ENCODE results near the gene CHCHD3.

The CHCHD3 gene

DNA sequence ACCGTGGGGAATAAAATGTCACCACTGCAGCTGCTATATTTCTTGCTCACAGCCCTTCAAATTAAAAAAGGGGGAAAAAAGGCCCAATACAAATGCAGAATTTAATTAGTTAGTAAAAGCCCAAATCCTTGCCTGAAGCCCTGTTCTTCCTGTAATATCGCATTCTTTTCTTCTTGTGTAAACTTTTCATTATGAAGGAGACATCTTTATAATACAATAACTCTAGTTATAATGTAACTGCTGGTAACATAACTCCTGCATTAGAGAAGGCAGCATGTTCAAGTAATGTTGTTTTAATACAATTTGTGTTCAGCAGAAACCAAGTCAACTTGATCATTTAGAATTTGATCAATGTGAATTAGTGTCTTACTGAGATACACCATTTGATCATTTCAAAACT lies 250.9 kb downstream of the CHCHD3 start:
- in situ Hi-C loops (cut with MboI; ENCODE audit: low sequenced_read_pairs): no loop called here

DNA sequence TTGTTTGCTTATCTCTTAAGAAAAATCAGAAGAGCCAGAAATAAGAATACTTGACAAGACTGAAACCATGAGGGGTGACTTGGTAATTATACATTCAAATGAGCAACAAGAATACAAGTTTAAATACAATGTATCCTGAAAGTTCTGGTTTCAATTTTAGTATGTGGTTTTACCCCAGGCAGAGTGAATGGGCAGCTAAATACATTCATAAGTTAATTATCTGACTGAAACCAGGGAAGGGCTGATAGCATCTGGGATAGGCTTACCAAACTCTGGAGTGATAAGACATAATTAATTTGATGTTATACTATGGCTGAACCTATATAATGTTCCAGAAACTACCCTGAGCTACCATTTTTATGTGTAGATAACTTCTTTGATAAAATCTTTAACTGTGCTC lies 253.4 kb downstream of the CHCHD3 start:
- in situ Hi-C loops (cut with MboI; ENCODE audit: low sequenced_read_pairs): no loop called here

DNA sequence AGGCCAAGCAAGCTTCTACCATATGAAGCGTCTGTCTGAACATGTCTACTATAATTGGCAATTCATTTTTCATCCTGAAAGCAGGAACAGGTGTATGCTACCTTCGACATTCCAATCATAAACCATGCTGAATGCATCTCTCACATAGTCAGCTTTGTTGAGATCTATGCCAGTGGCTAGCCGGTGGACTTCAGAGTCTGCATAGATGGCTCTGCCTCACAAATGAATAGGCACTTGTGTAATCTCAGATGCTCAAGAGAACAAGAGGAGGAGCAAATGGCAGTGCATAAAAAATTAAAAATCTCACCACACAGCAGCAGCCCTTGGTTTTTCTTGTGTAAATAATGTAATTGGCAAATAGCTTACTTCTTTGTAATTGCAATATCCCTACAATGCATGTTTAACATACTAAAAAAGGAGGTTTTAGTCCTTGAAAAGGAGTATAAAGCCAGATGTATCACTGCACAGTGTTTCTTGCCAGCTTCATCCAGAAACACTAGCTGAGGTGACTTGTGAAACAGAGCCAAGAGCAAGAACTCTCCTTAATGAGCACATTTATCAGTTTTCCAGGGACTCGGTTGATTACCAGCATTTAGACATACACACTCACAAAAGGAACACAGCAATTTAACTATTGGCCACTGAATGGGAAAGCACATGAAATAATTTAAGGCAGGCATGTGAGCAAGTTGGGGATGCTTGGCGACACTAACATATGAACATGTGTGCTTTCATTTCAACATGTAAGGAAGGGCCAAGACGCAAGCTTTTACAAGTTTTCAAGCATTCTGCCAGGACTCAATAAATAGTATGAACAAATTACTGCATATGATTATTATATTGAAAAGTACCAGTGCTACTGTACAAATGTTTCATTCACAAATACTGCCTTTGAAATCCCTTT lies 255.7 kb downstream of the CHCHD3 start:
- in situ Hi-C loops (cut with MboI; ENCODE audit: low sequenced_read_pairs): no loop called here

DNA sequence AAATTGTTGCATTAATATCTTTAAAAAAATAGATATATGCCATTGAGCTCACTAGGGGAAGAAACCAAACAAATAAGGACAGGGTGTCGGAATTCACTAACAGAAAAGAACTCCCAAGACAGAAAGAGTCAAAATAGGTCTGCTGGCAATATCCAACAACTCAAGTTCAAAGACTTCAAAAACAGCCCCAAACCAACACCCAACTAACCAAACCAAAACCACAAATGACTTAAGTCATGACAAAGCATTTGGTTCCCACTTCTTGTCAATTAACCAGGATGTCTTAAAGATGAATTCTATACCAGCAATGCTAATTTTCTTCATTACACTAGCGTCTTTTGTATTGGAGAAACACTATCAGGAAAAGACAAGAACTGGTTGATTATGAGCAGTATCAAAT lies 256.7 kb downstream of the CHCHD3 start:
- in situ Hi-C loops (cut with MboI; ENCODE audit: low sequenced_read_pairs): no loop called here

DNA sequence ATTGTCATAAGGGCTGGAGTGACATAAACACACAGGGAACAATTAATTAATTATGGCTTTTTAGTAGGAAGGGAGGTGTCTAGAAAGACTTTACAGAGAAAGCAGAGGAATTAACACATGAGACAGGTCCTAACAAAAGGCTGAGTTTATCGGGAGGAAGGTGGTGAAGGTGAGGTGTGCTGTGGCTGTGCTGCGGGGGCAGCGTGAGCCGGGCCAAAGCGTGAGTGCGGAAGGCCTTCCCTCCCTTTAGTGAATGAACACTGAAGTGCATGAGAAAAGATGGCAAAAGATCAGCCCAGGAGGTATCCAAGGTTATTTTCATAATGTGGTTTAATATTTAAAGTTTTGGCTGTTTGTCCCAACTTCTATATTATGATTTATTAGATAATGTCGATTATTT lies 262.2 kb downstream of the CHCHD3 start:
- in situ Hi-C loops (cut with MboI; ENCODE audit: low sequenced_read_pairs): no loop called here

DNA sequence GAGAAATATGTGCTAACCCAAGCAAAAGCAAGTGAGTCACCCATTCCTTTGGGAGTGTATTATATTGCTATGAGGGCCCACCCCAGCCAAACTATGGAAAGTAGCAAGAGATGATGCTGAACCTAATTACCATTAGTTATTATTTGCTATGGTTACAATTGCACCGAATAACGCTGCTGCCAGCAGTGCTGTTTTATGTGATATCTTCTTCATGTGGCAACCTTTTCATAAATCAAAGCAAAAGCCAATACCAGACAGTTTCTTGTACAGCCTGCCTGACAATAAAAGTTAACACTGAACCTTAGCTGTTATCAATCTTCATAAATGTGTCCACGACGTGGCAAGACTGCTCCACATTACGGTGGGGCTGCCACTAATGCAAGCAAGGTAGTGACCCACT lies 263.9 kb downstream of the CHCHD3 start:
- in situ Hi-C loops (cut with MboI; ENCODE audit: low sequenced_read_pairs): no loop called here

DNA sequence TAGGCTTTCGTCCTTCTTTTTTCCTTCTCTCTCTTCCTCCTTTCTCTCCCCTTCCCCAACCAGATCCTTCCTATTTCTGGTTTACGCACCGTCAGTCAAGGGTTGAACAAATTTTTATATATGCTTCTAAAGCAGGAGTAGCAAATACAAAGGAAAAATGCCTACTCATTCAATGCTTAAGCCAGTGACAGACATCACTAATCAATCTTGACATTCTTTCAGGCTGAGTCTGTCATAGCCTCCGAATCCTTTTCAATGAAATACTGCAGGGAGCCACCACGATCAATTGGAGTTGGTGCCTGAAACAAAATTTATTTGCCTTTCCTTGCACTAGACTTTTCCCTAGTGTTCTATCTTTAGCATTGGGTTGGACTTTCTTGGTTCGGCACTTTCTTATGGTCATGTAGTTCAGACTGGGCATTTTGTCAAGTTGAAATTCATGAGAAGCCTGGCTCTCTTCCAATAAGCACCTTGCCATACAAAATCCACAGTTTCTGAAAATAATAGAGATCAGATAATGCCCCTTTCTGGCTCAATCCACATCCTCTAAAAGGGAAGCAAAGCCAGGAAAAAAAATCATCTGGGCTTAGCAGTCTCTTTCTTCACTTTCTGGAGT lies 266.1 kb downstream of the CHCHD3 start:
- in situ Hi-C loops (cut with MboI; ENCODE audit: low sequenced_read_pairs): no loop called here

DNA sequence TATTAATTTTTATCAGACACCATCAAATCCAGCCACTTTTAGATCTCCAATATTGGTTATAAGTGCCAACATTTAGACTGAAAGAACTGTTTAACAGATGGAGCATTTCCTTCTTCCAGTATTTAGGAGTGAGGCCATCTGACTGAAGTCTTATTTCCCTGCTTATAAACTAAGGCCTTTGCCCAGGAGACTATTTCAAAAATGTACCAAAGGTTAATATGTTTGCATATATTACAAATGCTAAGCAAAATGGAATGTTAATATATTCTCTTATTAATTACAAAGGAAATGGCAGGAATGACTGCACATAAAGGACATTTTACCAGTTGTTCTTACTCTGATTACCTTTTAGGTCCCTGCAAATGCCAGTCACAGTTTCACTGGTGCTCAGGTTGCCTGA lies 266.8 kb downstream of the CHCHD3 start:
- in situ Hi-C loops (cut with MboI; ENCODE audit: low sequenced_read_pairs): no loop called here

DNA sequence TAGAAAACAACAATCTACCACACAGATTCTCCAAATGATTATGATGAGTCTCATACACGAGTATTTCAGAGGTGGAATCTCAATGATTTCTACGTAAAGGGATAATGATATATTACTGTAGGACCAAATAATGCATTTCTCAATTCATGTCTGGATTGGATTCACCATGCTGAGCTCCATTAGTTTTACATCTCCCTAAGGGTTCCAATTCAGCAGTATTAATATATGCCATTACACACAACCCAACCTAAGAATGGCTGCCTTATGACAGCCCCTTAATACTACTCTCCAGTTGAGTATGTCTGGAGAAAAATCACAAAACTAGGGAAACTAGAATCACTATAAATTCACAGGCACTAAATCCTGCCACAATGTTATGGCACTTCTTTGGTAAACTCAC lies 271.3 kb downstream of the CHCHD3 start:
- in situ Hi-C loops (cut with MboI; ENCODE audit: low sequenced_read_pairs): no loop called here

DNA sequence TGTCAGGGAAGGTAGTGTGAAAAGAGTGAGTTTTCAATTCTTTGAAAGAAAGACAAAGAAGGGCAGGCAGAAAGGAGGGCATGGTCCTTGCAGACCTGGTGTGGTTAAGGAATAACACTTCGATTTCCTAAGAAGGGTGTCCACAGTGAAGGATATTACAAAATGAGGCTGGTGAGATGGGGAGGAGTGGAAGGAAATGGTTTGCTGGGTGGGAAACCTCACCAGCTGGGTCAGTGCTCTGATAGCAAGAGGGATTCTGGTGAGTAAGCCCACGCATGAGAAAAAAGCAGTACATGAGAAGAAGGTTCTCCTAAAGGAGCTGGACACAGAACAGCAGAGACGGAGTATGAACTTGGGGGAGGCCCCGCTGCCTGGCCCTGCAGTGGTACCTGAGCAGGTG lies 275.1 kb downstream of the CHCHD3 start:
- in situ Hi-C loops (cut with MboI; ENCODE audit: low sequenced_read_pairs): no loop called here

DNA sequence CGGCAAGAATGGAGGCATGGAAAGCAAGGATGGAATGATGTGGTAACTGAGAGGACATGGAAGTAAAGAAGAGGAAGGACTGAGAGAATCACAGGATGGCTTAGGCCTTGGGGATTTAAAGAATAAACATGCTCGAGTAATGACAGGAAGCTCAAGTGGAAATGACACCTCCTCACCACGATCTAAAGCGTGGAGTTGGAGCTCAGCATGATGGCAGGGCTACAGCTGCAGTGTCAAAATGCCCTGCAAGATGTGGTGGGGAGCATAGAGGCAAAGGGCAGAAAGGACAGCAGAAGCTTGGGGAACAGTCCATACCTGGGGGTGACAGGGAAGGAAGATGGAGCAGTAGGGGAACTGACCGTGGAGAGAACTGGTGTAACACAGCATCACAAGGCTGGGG lies 276.1 kb downstream of the CHCHD3 start:
- in situ Hi-C loops (cut with MboI; ENCODE audit: low sequenced_read_pairs): no loop called here

DNA sequence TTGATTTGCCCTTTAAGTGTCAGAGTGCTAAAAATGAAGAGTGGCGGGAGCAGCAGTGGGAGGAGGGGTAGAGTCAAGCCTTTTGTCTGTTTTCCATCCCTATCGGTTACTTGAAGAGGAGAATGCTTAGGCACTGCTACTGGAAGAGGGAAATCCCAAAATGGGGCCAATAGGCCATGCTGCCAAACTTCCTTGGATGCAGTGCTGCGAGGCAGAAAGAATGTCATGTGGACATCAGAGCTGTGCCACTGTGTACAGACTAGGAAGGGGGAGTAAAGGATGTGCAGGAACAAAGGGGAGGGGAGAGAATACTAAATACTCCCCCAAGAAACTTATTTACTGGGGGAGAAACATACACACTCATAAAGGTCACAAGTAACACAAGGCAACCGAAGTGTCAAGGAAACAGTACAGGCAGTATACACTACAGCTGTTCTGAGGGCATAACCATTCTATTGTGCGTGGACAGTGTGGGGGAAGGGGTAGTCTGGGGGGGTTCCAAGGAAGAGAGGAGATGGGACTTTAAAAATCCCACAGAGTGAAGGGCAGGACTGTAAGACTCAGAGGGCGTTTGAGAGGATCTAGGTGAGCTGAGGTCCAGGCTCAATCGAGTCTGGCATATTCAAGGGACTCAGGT lies 276.9 kb downstream of the CHCHD3 start:
- in situ Hi-C loops (cut with MboI; ENCODE audit: low sequenced_read_pairs): no loop called here

DNA sequence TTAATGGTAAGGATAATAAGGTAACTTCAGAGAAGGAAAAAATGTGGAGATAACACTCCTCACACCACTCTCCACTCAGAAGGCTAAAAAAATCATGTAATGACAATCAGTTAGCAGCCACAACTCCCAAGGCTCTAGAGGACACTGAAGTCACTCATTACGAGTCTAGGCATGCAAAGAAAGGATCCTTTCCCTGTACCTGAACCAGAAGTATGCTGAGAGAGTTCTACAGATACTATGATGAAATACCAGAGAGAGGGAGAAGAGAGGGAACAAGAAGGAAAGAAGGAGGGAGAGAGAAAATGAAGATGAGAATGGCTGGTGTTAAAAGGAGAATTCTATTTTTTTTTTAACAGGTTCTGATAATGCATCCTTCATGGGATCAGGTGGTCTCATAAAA lies 281.4 kb downstream of the CHCHD3 start:
- in situ Hi-C loops (cut with MboI; ENCODE audit: low sequenced_read_pairs): no loop called here

DNA sequence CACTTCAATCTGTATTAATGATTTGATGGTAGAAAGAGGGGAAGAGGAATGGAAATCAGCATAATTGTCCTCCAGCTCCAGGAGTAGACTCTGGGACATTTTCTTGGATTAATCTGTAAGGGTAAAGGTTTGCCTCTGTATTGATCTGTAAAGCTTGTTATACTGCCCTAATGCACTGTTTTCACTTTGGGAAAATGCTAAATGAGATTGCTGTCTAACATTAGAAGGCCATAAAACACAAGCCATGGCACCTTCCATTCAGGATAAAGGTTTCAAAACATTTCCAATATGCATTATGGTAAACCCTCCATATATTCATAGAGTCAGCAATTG lies 282.8 kb downstream of the CHCHD3 start:
- in situ Hi-C loops (cut with MboI; ENCODE audit: low sequenced_read_pairs): no loop called here

DNA sequence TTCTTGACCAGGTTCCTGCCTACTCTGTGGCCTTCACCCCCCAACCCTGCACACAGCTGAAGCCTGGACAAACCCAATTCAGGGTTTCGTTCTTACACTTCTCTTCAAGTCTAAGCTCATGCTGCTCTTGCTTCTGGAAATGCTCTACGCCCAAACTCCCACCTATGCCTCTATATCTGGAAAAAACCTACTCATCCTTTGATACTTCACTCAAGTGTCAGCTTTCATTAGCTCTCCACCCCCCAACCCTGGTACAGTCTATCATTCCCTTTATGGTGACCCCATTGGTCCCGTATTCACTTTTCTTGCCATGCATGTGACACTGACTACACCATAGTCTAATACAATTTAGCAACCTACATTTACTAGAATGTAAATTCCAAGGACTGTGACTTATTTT lies 284.7 kb downstream of the CHCHD3 start:
- in situ Hi-C loops (cut with MboI; ENCODE audit: low sequenced_read_pairs): no loop called here

DNA sequence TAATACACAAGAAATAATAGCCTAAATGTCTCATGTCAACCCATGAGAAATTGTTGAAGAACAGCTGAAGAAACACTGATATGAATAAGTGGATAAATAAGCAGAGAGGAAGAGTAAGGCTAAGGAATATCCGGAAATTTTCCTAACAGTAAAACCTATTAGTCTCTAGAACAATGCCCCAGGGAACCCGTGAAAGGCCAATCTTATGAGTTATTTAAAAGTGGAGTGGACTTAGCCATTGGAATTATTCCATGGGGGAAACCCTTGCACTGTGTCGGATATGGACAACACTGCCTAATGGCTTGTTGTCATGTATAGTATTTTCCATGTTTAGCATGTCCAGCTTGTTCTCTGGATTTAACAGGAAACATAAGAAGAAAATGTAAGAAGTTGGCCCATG lies 288.4 kb downstream of the CHCHD3 start:
- in situ Hi-C loops (cut with MboI; ENCODE audit: low sequenced_read_pairs): no loop called here

DNA sequence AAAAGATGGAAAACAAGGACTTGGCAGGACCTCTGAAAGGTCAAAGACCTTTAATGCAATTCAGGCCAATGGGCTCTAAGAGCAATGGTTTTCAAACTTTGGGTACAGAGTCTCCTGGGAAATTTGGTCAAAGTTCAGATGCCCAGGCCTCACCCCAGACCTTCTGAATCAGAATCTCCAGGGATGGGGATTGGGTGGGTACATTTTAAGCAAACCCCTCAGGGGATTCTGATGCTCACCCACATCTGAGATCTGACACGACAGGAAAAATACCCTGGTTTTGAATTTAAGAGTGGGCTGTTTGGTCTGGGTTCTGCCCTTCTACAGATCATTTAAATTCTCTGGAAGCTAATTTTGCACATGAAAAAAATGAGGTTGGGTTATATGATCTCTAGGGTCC lies 290.9 kb downstream of the CHCHD3 start:
- in situ Hi-C loops (cut with MboI; ENCODE audit: low sequenced_read_pairs): no loop called here

DNA sequence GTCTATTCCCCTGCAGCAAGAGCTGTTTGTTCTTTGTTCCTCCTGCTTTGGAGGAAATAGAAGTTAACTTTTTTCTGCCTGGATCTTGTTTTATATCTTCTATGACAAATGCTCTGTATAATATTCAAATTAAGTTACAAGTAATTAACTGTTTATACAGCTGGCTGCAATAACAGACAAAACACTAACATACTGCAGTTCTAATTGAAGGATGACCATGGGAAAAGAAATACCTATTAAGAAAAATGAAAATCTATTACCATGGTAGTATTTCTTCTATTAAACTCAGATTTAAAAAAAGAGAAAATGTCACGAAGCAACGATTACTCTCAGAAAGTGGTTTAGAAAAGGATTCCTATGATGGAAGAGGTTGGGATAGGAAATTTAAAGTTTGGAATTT lies 291.8 kb downstream of the CHCHD3 start:
- in situ Hi-C loops (cut with MboI; ENCODE audit: low sequenced_read_pairs): no loop called here

DNA sequence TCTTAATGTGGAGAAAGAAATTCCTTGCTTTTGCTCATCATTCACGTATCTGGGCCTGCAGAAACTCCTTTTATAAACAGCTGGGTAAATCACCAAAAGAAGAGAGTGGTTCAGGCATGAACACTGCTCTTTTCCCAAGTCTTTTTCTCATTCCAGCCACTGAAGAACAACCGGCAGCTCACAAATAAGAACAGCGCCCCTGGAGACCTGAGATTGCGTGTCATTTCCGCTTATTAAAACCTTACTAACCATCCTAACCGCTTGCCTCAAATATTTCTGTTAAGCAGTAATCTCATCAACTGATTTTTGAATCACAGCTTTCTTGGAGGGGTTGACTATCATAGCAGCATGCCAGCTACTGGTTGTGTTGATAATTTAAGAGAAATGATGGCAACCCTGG lies 292.6 kb downstream of the CHCHD3 start:
- in situ Hi-C loops (cut with MboI; ENCODE audit: low sequenced_read_pairs): no loop called here

DNA sequence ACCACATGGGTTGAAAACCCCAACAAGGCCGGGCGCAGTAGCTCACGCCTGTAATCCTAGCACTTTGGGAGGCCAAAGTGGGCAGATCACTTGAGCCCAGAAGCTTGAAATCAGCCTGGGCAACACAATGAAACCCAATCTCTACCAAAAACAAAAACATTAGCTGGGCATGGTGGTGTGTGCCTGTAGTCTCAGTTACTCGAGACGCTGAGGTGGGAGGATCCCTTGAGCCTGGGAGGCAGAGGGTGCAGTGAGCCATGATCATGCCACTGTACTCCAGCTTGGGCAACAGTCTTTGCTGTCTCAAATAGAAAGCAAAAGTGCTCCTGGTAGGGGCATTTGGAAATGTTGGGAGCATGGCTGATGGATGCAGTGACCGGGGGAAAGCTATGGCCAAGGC lies 296.0 kb downstream of the CHCHD3 start:
- in situ Hi-C loops (cut with MboI; ENCODE audit: low sequenced_read_pairs): no loop called here

DNA sequence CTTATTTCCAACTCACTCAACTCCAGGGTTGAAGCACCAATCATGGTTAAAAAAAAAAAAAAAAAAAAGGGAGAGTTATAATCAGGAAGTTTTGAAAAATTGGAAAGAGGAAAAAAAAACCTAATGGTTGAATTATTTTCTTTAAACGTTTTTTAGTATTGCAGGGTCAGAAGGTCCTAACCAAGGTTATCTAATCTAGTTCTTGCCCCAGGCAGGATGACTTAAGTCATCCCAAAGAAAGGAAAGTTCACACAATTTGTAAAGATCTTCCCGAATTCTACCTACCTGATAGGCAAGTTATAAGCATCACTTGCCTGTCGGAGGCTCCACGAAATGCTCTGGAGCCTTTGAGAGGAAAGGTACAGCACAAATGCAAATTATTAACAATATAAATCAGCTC lies 297.5 kb downstream of the CHCHD3 start:
- in situ Hi-C loops (cut with MboI; ENCODE audit: low sequenced_read_pairs): no loop called here

DNA sequence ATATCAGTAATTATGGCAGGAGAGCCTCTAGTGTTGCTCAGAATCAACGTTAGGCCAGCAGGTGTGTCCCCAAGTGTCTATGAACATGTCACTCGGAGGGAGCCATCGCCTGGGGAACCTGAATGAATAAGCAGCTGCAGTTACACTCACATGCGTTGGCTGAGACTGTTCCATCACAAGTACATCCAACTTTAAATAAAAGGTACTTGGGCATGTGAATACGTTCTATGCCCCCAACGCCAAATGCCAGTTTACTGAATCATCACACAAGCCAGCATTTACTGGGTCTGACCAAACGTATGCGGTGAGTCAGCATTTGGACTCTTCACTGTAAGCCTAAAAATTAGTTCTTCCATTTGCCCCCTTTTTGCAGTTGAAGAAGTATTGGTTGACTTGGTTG lies 298.1 kb downstream of the CHCHD3 start:
- in situ Hi-C loops (cut with MboI; ENCODE audit: low sequenced_read_pairs): no loop called here

Data from hTERT RPE-1 (cell line).